Measurements from ENCODE around the gene MYO5C.

DNA sequence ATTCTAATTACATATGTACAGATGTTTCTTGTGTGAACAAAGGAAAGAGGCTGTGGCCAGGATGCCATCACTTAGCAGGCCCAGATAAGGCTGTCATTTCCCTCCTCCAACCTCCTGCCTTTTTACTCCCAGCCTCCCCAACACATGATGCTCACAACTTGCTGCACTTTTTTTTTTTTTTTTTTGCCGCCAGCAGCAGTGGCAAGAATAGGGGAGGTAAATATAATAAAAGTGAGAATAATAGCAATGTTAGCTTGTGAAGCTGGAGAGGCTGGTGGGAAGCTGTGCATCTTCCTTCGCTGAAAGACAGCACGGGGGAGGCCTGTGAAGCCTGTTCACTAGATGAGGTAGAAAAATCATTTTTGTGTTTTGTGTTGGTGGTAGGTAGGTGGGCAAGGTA lies 42.5 kb upstream of the MYO5C start:
- TF ChIP-seq POLR2AphosphoS5 (IDR thresholded peaks at IDR 0.05; ENCODE audit: low read length) (no peak), POLR2AphosphoS2 (IDR thresholded peaks at IDR 0.05; ENCODE audit: low read depth, low read length) (no peak), ZSCAN29 (IDR thresholded peaks at IDR 0.05) (no peak), SUZ12 (IDR thresholded peaks at IDR 0.05; ENCODE audit: unreplicated experiment) (no peak), BACH1 (IDR thresholded peaks at IDR 0.05; ENCODE audit: borderline replicate concordance) (no peak), SIN3A (IDR thresholded peaks at IDR 0.05; ENCODE audit: low read depth, low read length) (no peak), ZNF217 (IDR thresholded peaks at IDR 0.05) (no peak)
- TF ChIP-seq, protein P1, sequence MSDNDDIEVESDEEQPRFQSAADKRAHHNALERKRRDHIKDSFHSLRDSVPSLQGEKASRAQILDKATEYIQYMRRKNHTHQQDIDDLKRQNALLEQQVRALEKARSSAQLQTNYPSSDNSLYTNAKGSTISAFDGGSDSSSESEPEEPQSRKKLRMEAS (IDR thresholded peaks at IDR 0.05; ENCODE audit: low read depth, low read length): no peak
- TF ChIP-seq, protein P2, sequence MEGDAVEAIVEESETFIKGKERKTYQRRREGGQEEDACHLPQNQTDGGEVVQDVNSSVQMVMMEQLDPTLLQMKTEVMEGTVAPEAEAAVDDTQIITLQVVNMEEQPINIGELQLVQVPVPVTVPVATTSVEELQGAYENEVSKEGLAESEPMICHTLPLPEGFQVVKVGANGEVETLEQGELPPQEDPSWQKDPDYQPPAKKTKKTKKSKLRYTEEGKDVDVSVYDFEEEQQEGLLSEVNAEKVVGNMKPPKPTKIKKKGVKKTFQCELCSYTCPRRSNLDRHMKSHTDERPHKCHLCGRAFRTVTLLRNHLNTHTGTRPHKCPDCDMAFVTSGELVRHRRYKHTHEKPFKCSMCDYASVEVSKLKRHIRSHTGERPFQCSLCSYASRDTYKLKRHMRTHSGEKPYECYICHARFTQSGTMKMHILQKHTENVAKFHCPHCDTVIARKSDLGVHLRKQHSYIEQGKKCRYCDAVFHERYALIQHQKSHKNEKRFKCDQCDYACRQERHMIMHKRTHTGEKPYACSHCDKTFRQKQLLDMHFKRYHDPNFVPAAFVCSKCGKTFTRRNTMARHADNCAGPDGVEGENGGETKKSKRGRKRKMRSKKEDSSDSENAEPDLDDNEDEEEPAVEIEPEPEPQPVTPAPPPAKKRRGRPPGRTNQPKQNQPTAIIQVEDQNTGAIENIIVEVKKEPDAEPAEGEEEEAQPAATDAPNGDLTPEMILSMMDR (IDR thresholded peaks at IDR 0.05 in 2 of 3, conservative IDR thresholded peaks at IDR 0.05 in 1 of 3; ENCODE audit: control insufficient read depth in 2 of 3, extremely low read depth in 1 of 3, insufficient read depth in 1 of 3, low read depth in 3 of 3, low read length in 3 of 3): no peak

All from GM12878 (cell line).